ENCODE measurements around the gene RGS10.
A peak's percentile ranks its signal among the peaks of the same experiment; 100 is the strongest.
"Not testable (repeated sequence)": the region's sequence is repeated elsewhere in the genome, so short reads cannot be mapped to it uniquely, and the experiment has no call there.

Gene RGS10

GRCh38 chr10:119542357-119542987 is at the start of gene RGS10:
RGS10 (minus strand) TSS chr10:119542719; CDS start chr10:119542638, 81 bp downstream.
- DNase-seq: peak; percentile 70

- DNase-seq: no peak
Measured at GRCh38 chr10:119588071-119588470, 45.6 kb upstream of the RGS10 start.

- DNase-seq: no peak
Measured at GRCh38 chr10:119578355-119578754, 35.8 kb upstream of the RGS10 start.

- DNase-seq: no peak
Measured at GRCh38 chr10:119575991-119576390, 33.5 kb upstream of the RGS10 start.

- DNase-seq: no peak
Measured at GRCh38 chr10:119575506-119575905, 33.0 kb upstream of the RGS10 start.

GRCh38 chr10:119567978-119568377 is 25.5 kb upstream of the RGS10 start:
- DNase-seq: no peak

GRCh38 chr10:119562097-119562496 is 19.6 kb upstream of the RGS10 start:
- DNase-seq: no peak

- DNase-seq: not testable (repeated sequence)
Measured at GRCh38 chr10:119559511-119559910, 17.0 kb upstream of the RGS10 start.

- not testable (repeated sequence) for DNase-seq
Measured at GRCh38 chr10:119556081-119556480, 13.6 kb upstream of the RGS10 start.

GRCh38 chr10:119555178-119555784 is 12.8 kb upstream of the RGS10 start:
- no peak for DNase-seq

GRCh38 chr10:119550827-119551226 is 8.3 kb upstream of the RGS10 start:
- no peak for DNase-seq

GRCh38 chr10:119549247-119549999 is 6.9 kb upstream of the RGS10 start:
- DNase-seq: no peak

GRCh38 chr10:119546009-119546408 is 3.5 kb upstream of the RGS10 start:
- no peak for DNase-seq

GRCh38 chr10:119545310-119545709 is 2.8 kb upstream of the RGS10 start:
- no peak for DNase-seq

GRCh38 chr10:119543814-119544642 is 1.5 kb upstream of the RGS10 start:
- DNase-seq: no peak

- DNase-seq: peak; percentile 70
Measured at GRCh38 chr10:119542988-119543813, 682 bp upstream of the RGS10 start.

GRCh38 chr10:119541459-119542356 is 811 bp downstream of the RGS10 start:
- no peak for DNase-seq

- no peak for DNase-seq
Measured at GRCh38 chr10:119541046-119541445, 1.5 kb downstream of the RGS10 start.

- no peak for DNase-seq
Measured at GRCh38 chr10:119540038-119540437, 2.5 kb downstream of the RGS10 start.

- DNase-seq: no peak
Measured at GRCh38 chr10:119539359-119539825, 3.1 kb downstream of the RGS10 start.

All from T1000 (cell line).